ENCODE results near the gene GPR132.

GPR132 gene

DNA sequence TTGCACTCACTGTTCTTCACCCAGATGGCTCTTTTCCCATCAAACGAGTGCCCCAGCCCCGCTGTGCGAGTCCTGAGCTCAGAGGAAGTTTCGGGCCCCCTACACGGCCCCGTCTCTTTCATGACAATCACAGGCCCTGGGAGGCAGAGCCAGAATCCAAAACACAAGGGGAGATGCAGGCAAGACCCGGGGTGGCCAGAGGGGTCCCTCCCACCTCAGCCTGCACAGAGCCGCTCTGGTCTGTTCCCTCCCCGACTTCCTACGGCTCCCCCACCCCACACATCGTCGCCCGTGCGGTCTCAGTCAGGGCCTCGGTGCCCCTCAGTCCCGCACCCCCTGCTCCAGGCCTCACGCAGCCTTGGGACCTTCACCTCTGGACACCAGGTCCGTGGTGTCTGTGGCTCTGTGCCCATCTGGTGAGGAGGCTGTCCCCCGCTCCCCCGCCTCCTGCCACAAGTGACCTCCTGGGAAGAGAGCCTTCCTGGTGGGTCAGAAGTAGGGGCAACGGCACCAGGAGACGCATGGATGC lies 8.9 kb downstream of the GPR132 start:
- DNase-seq (ENCODE audit: low read depth in 1 of 2, low spot score in 1 of 2), result no peak
- Histone ChIP-seq H3K27me3 (ENCODE audit: insufficient read depth, poor library complexity, severe bottlenecking) (no peaks in the 10 kb centered on the region), H3K4me3 (replicated peaks; ENCODE audit: insufficient read depth, low read length) (no peak overlapping the region), H3K27ac (replicated peaks) (no peak overlapping the region)
- TF ChIP-seq POLR2AphosphoS5 (IDR thresholded peaks at IDR 0.05; ENCODE audit: low read depth) (no peak), GABPA (IDR thresholded peaks at IDR 0.05; ENCODE audit: low read depth) (no peak), SPI1 (IDR thresholded peaks at IDR 0.05; ENCODE audit: borderline replicate concordance, low read depth) (no peak)
- TF ChIP-seq, protein P1, sequence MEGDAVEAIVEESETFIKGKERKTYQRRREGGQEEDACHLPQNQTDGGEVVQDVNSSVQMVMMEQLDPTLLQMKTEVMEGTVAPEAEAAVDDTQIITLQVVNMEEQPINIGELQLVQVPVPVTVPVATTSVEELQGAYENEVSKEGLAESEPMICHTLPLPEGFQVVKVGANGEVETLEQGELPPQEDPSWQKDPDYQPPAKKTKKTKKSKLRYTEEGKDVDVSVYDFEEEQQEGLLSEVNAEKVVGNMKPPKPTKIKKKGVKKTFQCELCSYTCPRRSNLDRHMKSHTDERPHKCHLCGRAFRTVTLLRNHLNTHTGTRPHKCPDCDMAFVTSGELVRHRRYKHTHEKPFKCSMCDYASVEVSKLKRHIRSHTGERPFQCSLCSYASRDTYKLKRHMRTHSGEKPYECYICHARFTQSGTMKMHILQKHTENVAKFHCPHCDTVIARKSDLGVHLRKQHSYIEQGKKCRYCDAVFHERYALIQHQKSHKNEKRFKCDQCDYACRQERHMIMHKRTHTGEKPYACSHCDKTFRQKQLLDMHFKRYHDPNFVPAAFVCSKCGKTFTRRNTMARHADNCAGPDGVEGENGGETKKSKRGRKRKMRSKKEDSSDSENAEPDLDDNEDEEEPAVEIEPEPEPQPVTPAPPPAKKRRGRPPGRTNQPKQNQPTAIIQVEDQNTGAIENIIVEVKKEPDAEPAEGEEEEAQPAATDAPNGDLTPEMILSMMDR (IDR thresholded peaks at IDR 0.05; ENCODE audit: insufficient read depth, low read length), result no peak
- TF ChIP-seq, protein P2, sequence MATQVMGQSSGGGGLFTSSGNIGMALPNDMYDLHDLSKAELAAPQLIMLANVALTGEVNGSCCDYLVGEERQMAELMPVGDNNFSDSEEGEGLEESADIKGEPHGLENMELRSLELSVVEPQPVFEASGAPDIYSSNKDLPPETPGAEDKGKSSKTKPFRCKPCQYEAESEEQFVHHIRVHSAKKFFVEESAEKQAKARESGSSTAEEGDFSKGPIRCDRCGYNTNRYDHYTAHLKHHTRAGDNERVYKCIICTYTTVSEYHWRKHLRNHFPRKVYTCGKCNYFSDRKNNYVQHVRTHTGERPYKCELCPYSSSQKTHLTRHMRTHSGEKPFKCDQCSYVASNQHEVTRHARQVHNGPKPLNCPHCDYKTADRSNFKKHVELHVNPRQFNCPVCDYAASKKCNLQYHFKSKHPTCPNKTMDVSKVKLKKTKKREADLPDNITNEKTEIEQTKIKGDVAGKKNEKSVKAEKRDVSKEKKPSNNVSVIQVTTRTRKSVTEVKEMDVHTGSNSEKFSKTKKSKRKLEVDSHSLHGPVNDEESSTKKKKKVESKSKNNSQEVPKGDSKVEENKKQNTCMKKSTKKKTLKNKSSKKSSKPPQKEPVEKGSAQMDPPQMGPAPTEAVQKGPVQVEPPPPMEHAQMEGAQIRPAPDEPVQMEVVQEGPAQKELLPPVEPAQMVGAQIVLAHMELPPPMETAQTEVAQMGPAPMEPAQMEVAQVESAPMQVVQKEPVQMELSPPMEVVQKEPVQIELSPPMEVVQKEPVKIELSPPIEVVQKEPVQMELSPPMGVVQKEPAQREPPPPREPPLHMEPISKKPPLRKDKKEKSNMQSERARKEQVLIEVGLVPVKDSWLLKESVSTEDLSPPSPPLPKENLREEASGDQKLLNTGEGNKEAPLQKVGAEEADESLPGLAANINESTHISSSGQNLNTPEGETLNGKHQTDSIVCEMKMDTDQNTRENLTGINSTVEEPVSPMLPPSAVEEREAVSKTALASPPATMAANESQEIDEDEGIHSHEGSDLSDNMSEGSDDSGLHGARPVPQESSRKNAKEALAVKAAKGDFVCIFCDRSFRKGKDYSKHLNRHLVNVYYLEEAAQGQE (IDR thresholded peaks at IDR 0.05; ENCODE audit: insufficient replicate concordance, low read depth), result no peak

DNA sequence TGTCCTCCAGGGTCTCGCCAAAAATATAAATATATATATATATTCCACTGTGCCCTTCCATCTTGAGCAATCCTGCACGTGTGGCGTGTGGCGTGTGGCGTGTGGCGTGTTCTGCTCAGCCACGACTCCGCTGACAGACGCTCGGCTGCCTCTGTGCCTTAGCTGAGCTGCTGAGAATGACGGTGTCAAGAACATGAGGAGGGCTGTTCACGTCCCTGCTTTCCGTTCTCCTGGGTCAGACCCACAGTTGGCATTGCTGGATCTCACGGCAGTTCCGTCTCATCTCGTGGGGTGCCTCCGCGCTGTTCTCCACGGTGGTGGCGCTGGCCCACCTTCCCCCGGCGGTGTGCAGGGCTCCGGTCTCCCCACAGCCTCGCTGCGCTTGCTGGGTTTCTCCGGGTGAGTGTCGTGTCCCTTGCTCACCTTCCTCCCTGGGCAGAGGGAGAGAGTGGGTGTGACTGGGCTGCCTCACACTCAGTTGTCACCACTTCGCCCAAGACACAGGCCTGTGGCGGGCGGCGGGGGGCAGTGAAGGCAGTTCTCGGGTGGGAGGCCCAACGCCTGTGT lies 9.4 kb downstream of the GPR132 start:
- Histone ChIP-seq H3K27me3 (ENCODE audit: insufficient read depth, poor library complexity, severe bottlenecking) (no peaks in the 10 kb centered on the region), H3K27ac (replicated peaks) (no peak overlapping the region), H3K4me3 (replicated peaks; ENCODE audit: insufficient read depth, low read length) (no peak overlapping the region)
- TF ChIP-seq GABPA (IDR thresholded peaks at IDR 0.05; ENCODE audit: low read depth), result no peak
- TF ChIP-seq, protein P2 (IDR thresholded peaks at IDR 0.05; ENCODE audit: insufficient replicate concordance, low read depth), result no peak
- TF ChIP-seq SPI1 (IDR thresholded peaks at IDR 0.05; ENCODE audit: borderline replicate concordance, low read depth), result no peak
- TF ChIP-seq POLR2AphosphoS5 (IDR thresholded peaks at IDR 0.05; ENCODE audit: low read depth), result no peak
- TF ChIP-seq, protein P1 (IDR thresholded peaks at IDR 0.05; ENCODE audit: insufficient read depth, low read length), result no peak
- no peak for DNase-seq (ENCODE audit: low read depth in 1 of 2, low spot score in 1 of 2)

DNA sequence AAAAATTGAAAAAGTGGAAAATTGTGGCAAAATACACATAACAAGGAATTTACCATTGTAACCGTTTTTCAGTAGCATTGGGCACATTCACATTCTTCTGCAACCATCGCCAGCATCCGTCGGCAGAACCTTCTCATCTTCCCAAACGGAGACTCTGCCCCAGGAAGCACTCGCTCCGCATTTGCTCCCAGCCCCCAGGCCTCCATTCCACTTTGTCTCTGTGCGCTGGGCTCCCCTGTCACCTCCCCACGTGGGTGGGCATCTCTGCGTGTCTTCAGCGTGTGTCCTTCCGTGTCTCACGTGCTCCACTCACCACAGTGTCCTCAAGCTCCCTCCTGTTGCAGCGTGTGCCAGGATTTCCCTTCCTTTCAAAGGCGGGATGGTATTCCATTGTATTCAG lies 9.9 kb downstream of the GPR132 start:
- no peak for DNase-seq (ENCODE audit: low read depth in 1 of 2, low spot score in 1 of 2)
- no peak overlapping the region for H3K4me3 ChIP-seq (replicated peaks; ENCODE audit: insufficient read depth, low read length)
- TF ChIP-seq, protein P1 (IDR thresholded peaks at IDR 0.05; ENCODE audit: insufficient read depth, low read length), result no peak
- no peak for TF ChIP-seq GABPA (IDR thresholded peaks at IDR 0.05; ENCODE audit: low read depth)
- TF ChIP-seq, protein P2 (IDR thresholded peaks at IDR 0.05; ENCODE audit: insufficient replicate concordance, low read depth), result no peak
- TF ChIP-seq POLR2AphosphoS5 (IDR thresholded peaks at IDR 0.05; ENCODE audit: low read depth), result no peak
- no peak for TF ChIP-seq SPI1 (IDR thresholded peaks at IDR 0.05; ENCODE audit: borderline replicate concordance, low read depth)
- H3K27ac ChIP-seq (replicated peaks), result no peak overlapping the region
- H3K27me3 ChIP-seq (ENCODE audit: insufficient read depth, poor library complexity, severe bottlenecking), result no peaks in the 10 kb centered on the region

Measured in HL-60 (cell line).